ENCODE data around the gene APOBR.
"Not testable (repeated sequence)": the region's sequence is repeated elsewhere in the genome, so short reads cannot be mapped to it uniquely, and the experiment has no call there.

APOBR gene

GRCh38 chr16:28497861-28498599 is 3.6 kb downstream of the APOBR start:
- no peak for DNase-seq (ENCODE audit: low spot score)

GRCh38 chr16:28498666-28499381 is 4.4 kb downstream of the APOBR start:
- DNase-seq (ENCODE audit: low spot score), result no peak

- DNase-seq (ENCODE audit: low spot score), result no peak
Measured at GRCh38 chr16:28499854-28500253, 5.4 kb downstream of the APOBR start.

GRCh38 chr16:28500476-28501180 is 6.2 kb downstream of the APOBR start:
- DNase-seq (ENCODE audit: low spot score), result not testable (repeated sequence)

GRCh38 chr16:28501258-28502232 is 7.1 kb downstream of the APOBR start:
- DNase-seq (ENCODE audit: low spot score), result no peak

- no peak for DNase-seq (ENCODE audit: low spot score)
Measured at GRCh38 chr16:28502290-28502689, 7.8 kb downstream of the APOBR start.

- DNase-seq (ENCODE audit: low spot score), result no peak
Measured at GRCh38 chr16:28503470-28504259, 9.2 kb downstream of the APOBR start.

GRCh38 chr16:28504707-28505404 is 10.4 kb downstream of the APOBR start:
- no peak for DNase-seq (ENCODE audit: low spot score)

- no peak for DNase-seq (ENCODE audit: low spot score)
Measured at GRCh38 chr16:28505489-28506137, 11.2 kb downstream of the APOBR start.

GRCh38 chr16:28511031-28511430 is 16.6 kb downstream of the APOBR start:
- no peak for DNase-seq (ENCODE audit: low spot score)

GRCh38 chr16:28511801-28512789 is 17.7 kb downstream of the APOBR start:
- DNase-seq (ENCODE audit: low spot score), result no peak

GRCh38 chr16:28513484-28514181 is 19.2 kb downstream of the APOBR start:
- no peak for DNase-seq (ENCODE audit: low spot score)

GRCh38 chr16:28514246-28514645 is 19.8 kb downstream of the APOBR start:
- DNase-seq (ENCODE audit: low spot score), result no peak

GRCh38 chr16:28520672-28521071 is 26.2 kb downstream of the APOBR start:
- DNase-seq (ENCODE audit: low spot score), result no peak

- DNase-seq (ENCODE audit: low spot score), result no peak
Measured at GRCh38 chr16:28521436-28521835, 27.0 kb downstream of the APOBR start.

GRCh38 chr16:28522792-28523191 is 28.3 kb downstream of the APOBR start:
- no peak for DNase-seq (ENCODE audit: low spot score)

- no peak for DNase-seq (ENCODE audit: low spot score)
Measured at GRCh38 chr16:28524681-28525171, 30.3 kb downstream of the APOBR start.

All from globus pallidus (tissue), 1 donor.